Neural progenitor cell (in vitro differentiated cells): ENCODE data around the gene TRA2B. TPM values are rescaled to one million over a fixed set of nuclear protein-coding genes. Genes with fewer than 3 reads are reported as not detected.

ENCODE experiments used
- DNase-seq: peaks from one replicate; pipeline ENCODE4 v3.0.0-alpha.2; 2016; ENCODE audit warnings: low spot score
- H2AFZ ChIP-seq: fragments of 200-600 bp; sonication (generic); replicated peaks from 2 replicates; pipeline ENCODE4 v1.6.1; 2016; ENCODE audit warnings: antibody characterized with exemption
- H3F3A ChIP-seq: fragments of 200-600 bp; sonication (generic); 2 replicates; pipeline ENCODE4 v1.6.1; 2016; ENCODE audit warnings: antibody characterized with exemption, low read depth
- H3K27ac ChIP-seq: fragments of 200-600 bp; sonication (generic); 2 replicates; pipeline ENCODE4 v1.5.1; 2016; ENCODE audit warnings: mild to moderate bottlenecking
- H3K27me3 ChIP-seq: fragments of 200-600 bp; sonication (generic); 2 replicates; pipeline ENCODE4 v1.6.1; 2016; ENCODE audit warnings: mild to moderate bottlenecking, moderate library complexity
- H3K36me3 ChIP-seq: fragments of 200-600 bp; sonication (generic); 2 replicates; pipeline ENCODE4 v1.5.1; 2016
- H3K4me1 ChIP-seq: fragments of 200-600 bp; sonication (generic); 2 replicates; pipeline ENCODE4 v1.6.1; 2016; ENCODE audit warnings: mixed run types
- H3K4me2 ChIP-seq: fragments of 200-600 bp; sonication (generic); 2 replicates; pipeline ENCODE4 v1.6.1; 2016
- H3K4me3 ChIP-seq: fragments of 200-600 bp; sonication (generic); 2 replicates; pipeline ENCODE4 v1.5.1; 2016
- H3K79me2 ChIP-seq: fragments of 200-600 bp; sonication (generic); 2 replicates; pipeline ENCODE4 v1.6.1; 2016; ENCODE audit warnings: low read depth
- H3K9ac ChIP-seq: fragments of 200-600 bp; sonication (generic); 2 replicates; pipeline ENCODE4 v1.6.1; 2016
- H3K9me3 ChIP-seq: fragments of 200-600 bp; sonication (generic); 2 replicates; pipeline ENCODE4 v1.5.1; 2016; ENCODE audit warnings: low read depth
- H4K20me1 ChIP-seq: fragments of 200-600 bp; sonication (generic); 2 replicates; pipeline ENCODE4 v1.6.1; 2016; ENCODE audit warnings: low read depth
- H3K27ac Mint-ChIP-seq: 3 replicates; pipeline ENCODE4 v1.8.0; 2021; ENCODE audit warnings: mixed read lengths
- H3K27me3 Mint-ChIP-seq: 2 replicates; pipeline ENCODE4 v1.8.0; 2022; ENCODE audit warnings: low read depth, mild to moderate bottlenecking, inconsistent platforms, moderate library complexity, mixed read lengths; ENCODE audit not compliant: insufficient read depth
- H3K36me3 Mint-ChIP-seq: 3 replicates; pipeline ENCODE4 v1.8.0; 2021; ENCODE audit warnings: mixed read lengths
- H3K4me1 Mint-ChIP-seq: 3 replicates; pipeline ENCODE4 v1.8.0; 2021; ENCODE audit warnings: mixed read lengths
- H3K4me3 Mint-ChIP-seq: 3 replicates; pipeline ENCODE4 v1.8.0; 2021; ENCODE audit warnings: mild to moderate bottlenecking, moderate library complexity, mixed read lengths
- H3K9me3 Mint-ChIP-seq: 3 replicates; pipeline ENCODE4 v1.8.0; 2020; ENCODE audit warnings: mixed read lengths
- CTCF ChIP-seq: fragments of 200-600 bp; sonication (generic); IDR thresholded peaks from 2 replicates; pipeline ENCODE4 v1.5.1; 2017; ENCODE audit warnings: antibody characterized with exemption, mild to moderate bottlenecking
- EZH2 ChIP-seq: fragments of 200-600 bp; sonication (generic); IDR thresholded peaks from 2 replicates; pipeline ENCODE4 v1.6.1; 2017; ENCODE audit warnings: antibody characterized with exemption, mild to moderate bottlenecking, moderate library complexity
- EZH2phosphoT487 ChIP-seq: fragments of 200-600 bp; sonication (generic); IDR thresholded peaks from 2 replicates; pipeline ENCODE4 v1.6.1; 2017; ENCODE audit warnings: antibody characterized with exemption
- total RNA-seq: library from RNA; depleted of rRNA; stranded (reverse); fragments of >200 nt; gene quantifications from 2 replicates; pipeline ENCODE4 v1.2.3, GENCODE V29; 2015; ENCODE audit warnings: low replicate concordance

TRA2B gene
- 310 and 431 TPM in 2 replicates for total RNA-seq

- peak within 1 kb of the TSS; percentile 98 for H3K27ac ChIP-seq
- peak; percentile 99 for DNase-seq
- Mint-ChIP-seq H3K36me3 (peaks cover 22% of the 10 kb centered on the region), H3K27ac (peak within 1 kb of the TSS; percentile 100), H3K4me3 (peak within 1 kb of the TSS; percentile 100), H3K27me3 (peaks cover 6% of the 10 kb centered on the region), H3K4me1 (peaks cover 31% of the 10 kb centered on the region), H3K9me3 (peaks cover 16% of the 10 kb centered on the region)
- peaks cover 18% of the 10 kb centered on the region for H3F3A ChIP-seq
- H3K4me3 ChIP-seq = peak within 1 kb of the TSS; percentile 89
- H3K9ac ChIP-seq = peak within 1 kb of the TSS; percentile 100
- H4K20me1 ChIP-seq = peaks cover 46% of the 10 kb centered on the region
- TF ChIP-seq CTCF (peak; percentile 34), EZH2 (no peak)
- H3K79me2 ChIP-seq = peaks cover 56% of the 10 kb centered on the region
- H3K9me3 ChIP-seq = no peaks in the 10 kb centered on the region
- H3K4me1 ChIP-seq = peaks cover 10% of the 10 kb centered on the region
- H3K27me3 ChIP-seq = no peaks in the 10 kb centered on the region
- H3K4me2 ChIP-seq = peak within 1 kb of the TSS; percentile 89
- H3K36me3 ChIP-seq = no peaks in the 10 kb centered on the region
- peak within 1 kb of the TSS; percentile 51 for H2AFZ ChIP-seq
Measured at GRCh38 chr3:185937689-185938374, at the start of gene TRA2B. TSS of gene TRA2B (minus strand) at chr3:185938014. CDS start at chr3:185937860, 154 bp downstream.

GRCh38 chr3:185986198-185986777, 48.5 kb upstream of the TRA2B start:
- peaks cover 11% of the 10 kb centered on the region for H3K4me1 Mint-ChIP-seq
- Histone ChIP-seq H4K20me1 (no peaks in the 10 kb centered on the region), H3K4me1 (peaks cover 14% of the 10 kb centered on the region), H3K27me3 (peaks cover 18% of the 10 kb centered on the region), H3K36me3 (no peaks in the 10 kb centered on the region), H3F3A (peaks cover 7% of the 10 kb centered on the region), H3K79me2 (no peaks in the 10 kb centered on the region), H3K9ac (no peak overlapping the region), H3K9me3 (no peaks in the 10 kb centered on the region), H3K4me3 (no peak overlapping the region), H3K27ac (no peak overlapping the region), H2AFZ (no peak overlapping the region), H3K4me2 (no peak overlapping the region)
- peak overlapping the region; percentile 69 for H3K27ac Mint-ChIP-seq
- H3K9me3 Mint-ChIP-seq = no peaks in the 10 kb centered on the region
- H3K27me3 Mint-ChIP-seq = peaks cover 4% of the 10 kb centered on the region
- no peak for TF ChIP-seq EZH2
- TF ChIP-seq CTCF = no peak
- no peak for TF ChIP-seq EZH2phosphoT487
- H3K4me3 Mint-ChIP-seq = no peak overlapping the region
- no peak for DNase-seq
- H3K36me3 Mint-ChIP-seq = no peaks in the 10 kb centered on the region

- H3K27me3 ChIP-seq = peaks cover 18% of the 10 kb centered on the region
- H3K36me3 ChIP-seq = no peaks in the 10 kb centered on the region
- Mint-ChIP-seq H3K27ac (no peak overlapping the region), H3K36me3 (no peaks in the 10 kb centered on the region), H3K4me3 (no peak overlapping the region), H3K27me3 (peaks cover 7% of the 10 kb centered on the region), H3K4me1 (peaks cover 11% of the 10 kb centered on the region), H3K9me3 (no peaks in the 10 kb centered on the region)
- no peaks in the 10 kb centered on the region for H4K20me1 ChIP-seq
- peak overlapping the region; percentile 73 for H2AFZ ChIP-seq
- TF ChIP-seq EZH2 (no peak), CTCF (no peak), EZH2phosphoT487 (no peak)
- H3K9me3 ChIP-seq = no peaks in the 10 kb centered on the region
- H3K4me1 ChIP-seq = peaks cover 14% of the 10 kb centered on the region
- no peak overlapping the region for H3K9ac ChIP-seq
- H3K27ac ChIP-seq = no peak overlapping the region
- DNase-seq = no peak
- peak overlapping the region; percentile 73 for H3K4me2 ChIP-seq
- H3F3A ChIP-seq = peaks cover 7% of the 10 kb centered on the region
- no peaks in the 10 kb centered on the region for H3K79me2 ChIP-seq
- H3K4me3 ChIP-seq = peak overlapping the region; percentile 36
Measured at GRCh38 chr3:185984203-185984602, 46.4 kb upstream of the TRA2B start.
